Right kidney (tissue), 1 donor: ENCODE measurements around the gene ADPRM.
A peak's percentile ranks its signal among the peaks of the same experiment; 100 is the strongest.
"Not testable (repeated sequence)": the region's sequence is repeated elsewhere in the genome, so short reads cannot be mapped to it uniquely, and the experiment has no call there.

Source experiments
- DNase-seq: peaks from one replicate; pipeline ENCODE4 v3.0.0-alpha.2; 2016

The ADPRM gene

DNA sequence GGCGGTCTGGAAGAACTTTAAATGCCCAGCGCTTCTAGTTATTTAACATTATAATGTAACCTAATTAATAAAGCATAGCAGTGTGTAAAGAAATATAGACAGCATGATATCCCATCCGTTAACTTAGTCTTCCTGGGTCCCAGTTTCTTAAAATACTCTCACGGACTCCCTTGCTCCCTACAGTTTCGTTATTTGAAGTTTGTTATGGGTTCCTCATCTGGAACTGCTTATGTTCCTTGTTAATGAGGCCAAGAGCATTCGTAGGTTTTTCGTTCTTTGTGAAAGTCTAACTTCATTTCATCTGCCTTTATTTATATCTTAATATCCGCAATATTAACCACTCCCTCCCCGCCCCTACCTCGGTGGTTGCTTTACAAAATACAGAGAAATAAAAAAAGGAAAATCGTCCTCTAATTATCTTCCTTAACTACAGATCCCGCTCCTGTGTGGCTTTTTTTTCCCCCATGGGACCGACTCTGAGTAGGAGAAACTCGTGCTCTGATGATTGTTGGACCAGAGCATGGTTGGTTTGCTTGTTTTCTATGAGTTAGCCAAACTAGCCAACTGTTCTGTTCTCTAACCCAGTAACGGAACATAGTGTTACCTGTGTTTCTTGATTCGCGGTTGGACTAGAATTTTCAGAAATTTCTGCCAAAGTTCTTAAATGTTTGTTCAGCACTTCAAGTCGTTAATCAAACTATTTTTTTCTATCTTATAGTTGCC lies 863 bp downstream of the ADPRM start:
- peak; percentile 26 for DNase-seq

DNA sequence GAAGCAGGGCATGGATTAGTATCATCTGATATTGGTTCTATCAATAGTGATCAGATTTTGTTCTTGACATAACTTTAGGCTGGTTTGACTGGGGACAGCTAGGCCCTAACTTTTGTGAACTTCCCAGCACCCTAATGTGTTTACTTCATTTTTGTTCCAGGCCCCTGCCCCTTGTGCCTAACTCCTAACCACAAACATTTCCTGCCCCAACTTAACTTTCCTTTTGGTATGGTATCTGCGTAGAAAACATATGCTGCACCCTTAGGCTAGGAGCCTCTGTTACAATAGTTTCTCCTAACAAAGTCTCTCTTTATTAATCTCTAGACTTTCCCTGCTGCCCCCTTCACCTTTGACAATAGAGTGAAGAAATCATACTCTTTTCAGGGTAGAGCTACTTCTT lies 2.5 kb downstream of the ADPRM start:
- no peak for DNase-seq

DNA sequence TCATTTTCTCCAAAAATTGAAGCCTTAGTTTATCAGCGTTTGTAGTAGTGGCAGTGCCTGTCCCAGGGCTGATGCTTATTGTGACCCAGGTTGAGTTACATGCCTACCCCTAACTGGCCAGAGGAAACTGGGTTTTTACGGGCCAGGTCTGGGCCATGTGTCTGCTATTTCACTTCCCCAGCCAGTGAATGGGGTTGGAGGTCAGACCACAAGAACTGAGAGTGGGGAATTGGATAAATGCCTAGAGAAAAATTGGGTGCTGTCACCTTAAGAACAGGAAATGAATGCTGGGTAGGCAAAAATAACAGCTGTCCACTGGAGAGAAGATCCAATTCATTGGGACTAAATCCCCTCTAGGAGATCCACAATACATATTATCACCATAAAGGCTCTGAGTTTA lies 5.2 kb downstream of the ADPRM start:
- no peak for DNase-seq

DNA sequence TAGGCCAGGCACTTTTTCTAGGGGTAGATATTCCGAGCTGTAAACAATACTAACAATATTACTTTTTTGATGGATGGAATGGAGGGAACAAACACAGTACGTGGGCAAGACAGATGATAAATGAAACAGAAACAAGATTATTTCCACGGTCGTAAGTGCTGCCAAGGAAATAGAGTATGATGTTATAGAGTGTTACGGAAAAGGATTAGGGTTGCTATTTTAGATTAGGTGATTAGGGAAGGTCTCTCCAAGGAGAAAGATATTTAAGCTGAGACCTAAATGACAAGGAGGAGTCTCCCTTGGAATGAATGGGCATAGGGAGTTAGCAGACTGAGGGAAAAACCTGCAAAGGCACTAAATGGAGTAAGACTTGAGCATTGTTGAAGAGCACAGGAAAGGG lies 8.3 kb downstream of the ADPRM start:
- DNase-seq: no peak

DNA sequence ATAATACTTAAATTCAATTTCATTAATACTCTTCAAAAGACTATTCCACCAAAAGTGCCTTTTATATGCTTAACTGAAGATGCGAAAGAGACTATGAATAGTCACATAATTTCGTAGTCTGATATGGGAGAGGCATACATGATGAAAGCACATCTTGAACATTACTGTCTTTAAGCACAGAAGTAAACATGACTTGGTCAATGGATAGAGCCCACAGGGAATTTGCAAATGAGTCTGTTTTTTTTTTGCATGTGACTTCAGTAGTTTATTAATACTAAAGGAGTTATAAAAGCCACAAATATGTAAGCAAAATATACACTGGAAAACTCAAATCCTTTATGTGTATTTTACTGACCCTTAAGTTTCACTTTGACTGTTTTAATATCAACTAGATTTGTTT lies 15.9 kb downstream of the ADPRM start:
- no peak for DNase-seq

GRCh38 chr17:10716218-10716617 lies 18.8 kb downstream of the ADPRM start:
- no peak for DNase-seq

DNA sequence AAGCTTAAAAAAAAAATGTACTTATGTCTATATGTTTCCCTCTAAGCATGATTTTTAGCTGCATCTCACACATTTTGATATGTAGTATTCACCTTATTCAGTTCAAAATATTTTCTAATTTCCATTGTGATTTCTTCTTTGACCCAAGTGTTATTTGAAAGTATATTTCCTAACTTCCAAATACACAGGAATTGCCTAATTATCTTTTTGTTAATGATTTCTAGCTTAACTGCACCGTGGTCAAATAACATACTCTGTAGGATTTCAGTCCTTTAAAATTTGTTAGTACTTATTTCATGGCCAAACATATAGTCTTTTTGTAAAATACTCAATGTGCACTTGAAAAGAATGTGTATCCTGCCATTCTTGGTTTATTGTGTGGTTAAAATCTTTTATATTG lies 21.2 kb downstream of the ADPRM start:
- DNase-seq: no peak

- no peak for DNase-seq
Observed at GRCh38 chr17:10724546-10725195, 27.3 kb downstream of the ADPRM start.

GRCh38 chr17:10725262-10725661 lies 27.9 kb downstream of the ADPRM start:
- no peak for DNase-seq

GRCh38 chr17:10726196-10726595 lies 28.8 kb downstream of the ADPRM start:
- DNase-seq: no peak

- no peak for DNase-seq
Observed at GRCh38 chr17:10727192-10727591, 29.8 kb downstream of the ADPRM start.

- no peak for DNase-seq
Observed at GRCh38 chr17:10728331-10728892, 31.0 kb downstream of the ADPRM start.

DNA sequence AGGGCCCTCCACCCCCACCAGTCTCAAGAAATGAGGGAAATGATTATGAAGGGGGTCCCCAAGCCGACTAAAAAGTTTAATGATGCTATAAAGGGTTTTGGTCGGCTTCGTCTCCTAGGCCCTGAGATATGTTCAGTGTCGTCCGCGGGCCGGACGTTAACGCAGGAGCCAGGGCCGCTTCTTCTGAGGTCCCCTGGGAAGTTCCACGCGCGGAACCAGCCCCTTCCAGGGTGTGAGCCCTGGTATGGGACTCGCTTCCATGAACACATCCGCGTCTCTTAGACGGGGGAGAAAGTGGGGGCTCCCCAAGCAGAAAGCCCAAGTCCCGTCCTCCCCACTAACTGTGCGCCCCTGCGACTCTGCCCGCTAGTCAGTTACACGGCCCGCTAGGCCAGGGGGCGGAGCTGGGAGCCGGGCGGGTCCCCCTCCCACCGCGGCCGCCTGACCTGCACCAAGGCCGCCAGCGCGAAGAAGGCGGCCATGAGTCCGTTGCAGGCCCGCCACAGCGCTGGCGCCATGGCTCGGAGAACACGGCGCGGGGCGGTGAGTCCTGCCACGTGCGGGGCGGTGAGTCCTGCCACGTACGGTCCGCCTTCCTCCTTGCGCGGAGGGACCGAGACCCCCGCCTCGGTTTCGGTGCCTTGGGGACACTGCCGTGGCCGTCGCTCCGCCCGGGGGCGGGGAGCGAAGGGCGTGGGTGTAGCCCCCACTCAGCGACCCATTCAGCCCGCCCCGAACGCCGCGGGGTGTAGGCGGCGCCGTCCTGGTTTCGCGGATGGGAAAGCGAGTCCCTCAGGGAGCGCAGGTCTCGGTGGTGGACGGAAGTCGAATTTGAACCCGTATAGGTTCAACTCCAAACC lies 32.2 kb downstream of the ADPRM start, which contains the start of gene TMEM220:
Gene TMEM220 (minus strand): TSS at position 690 of the 860 bp plus-strand sequence. CDS start 172 bp downstream, at position 518.
- peak; percentile 96 for DNase-seq

DNA sequence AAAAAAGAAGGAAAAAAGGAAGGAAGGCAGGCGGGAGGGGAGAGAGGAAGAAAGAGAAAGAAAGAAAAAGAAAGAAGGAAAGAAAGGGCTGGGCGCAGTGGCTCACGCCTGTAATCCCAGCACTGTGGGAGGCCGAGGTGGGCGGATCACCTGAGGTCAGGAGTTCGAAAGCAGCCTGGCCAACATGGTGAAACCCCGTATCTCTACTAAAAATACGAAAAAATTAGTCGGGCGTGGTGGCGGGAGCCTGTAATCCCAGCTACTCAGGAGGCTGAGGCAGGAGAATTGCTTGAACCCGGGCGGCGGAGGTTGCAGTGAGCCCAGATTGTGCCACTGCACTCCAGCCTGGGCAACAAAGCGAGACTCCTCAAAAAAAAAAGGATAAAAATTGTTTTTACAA lies 32.9 kb downstream of the ADPRM start:
- DNase-seq: not testable (repeated sequence)

- DNase-seq: no peak
Observed at GRCh38 chr17:10731408-10731879, 34.0 kb downstream of the ADPRM start.

DNA sequence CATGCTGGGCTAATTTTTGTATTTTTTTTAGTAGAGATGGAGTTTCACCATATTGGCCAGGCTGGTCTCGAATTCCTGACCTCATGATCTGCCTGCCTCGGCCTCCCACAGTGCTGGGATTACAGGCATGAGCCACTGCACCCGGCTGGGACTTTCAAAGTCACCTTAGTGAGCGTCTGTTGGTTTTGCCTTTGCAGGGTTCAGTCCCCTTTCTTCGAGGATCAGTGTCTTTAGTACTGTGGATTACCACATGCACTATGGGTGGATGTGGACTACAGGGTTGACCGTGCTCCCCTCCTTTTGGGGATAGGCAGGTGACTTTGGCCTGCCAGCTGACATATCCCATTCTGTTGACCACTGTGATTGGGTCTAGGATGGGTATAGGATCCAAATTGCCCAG lies 34.7 kb downstream of the ADPRM start:
- not testable (repeated sequence) for DNase-seq

- no peak for DNase-seq
Observed at GRCh38 chr17:10733666-10734065, 36.3 kb downstream of the ADPRM start.

DNA sequence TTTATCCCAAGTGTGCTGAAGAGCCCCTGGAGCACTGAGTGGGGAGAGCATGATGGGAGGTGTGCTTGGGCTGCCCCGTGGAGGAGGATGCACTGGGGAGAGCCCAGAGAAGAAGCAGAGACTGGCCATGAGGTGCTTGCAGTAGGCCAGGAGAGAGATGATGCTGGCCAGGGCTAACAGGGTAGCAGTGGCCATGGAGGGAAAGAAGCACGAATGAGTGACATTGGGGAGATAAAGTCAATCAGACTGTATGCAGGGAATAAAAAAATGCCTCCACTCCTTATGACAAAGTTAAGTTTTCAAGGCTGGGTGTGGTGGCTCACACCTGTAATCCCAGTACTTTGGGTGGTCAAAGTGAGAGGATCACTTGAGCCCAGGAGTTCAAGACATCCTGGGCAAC lies 37.9 kb downstream of the ADPRM start:
- no peak for DNase-seq

- DNase-seq: no peak
Observed at GRCh38 chr17:10735821-10736220, 38.4 kb downstream of the ADPRM start.

DNA sequence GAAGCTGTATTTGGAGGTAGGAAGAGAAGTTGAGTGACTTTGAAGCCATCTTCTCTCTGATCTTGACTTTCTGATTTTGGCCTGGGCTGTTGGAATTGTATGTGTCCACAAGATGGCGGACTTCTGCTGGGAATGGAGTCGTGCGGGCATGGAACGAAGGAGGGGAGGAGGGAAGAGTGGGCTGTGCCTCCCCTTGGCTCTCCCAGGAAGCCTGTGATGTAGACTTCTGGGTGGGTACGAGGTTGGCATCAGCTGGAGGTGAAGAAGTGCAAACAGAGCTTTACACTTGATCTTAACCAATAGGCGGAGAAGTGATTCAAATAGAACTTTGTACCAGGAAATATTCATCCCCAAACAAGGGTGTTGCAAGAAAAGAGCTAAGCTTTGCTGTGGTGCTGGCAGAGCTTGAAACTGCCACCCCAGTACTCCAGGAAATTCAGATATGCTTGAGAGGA lies 39.8 kb downstream of the ADPRM start:
- peak; percentile 47 for DNase-seq

DNA sequence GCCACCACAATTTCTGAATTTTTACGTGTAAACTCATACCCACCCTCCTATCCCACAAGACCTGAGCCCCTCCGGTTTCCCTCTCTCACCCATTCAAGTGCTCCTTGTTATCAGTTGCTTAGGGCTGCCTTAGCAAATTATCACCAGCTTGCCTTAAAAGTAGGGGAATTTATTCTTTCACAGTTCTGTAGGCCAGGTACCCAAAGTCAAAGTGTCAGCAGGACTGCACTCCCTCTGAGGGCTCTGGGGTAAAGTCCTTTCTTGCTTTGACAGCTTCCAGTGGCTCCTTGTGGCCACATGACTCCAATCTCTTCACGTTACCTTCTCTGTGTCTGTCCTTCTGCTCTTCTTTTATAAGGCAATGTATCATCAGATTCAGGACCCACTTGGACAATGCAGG lies 40.3 kb downstream of the ADPRM start:
- no peak for DNase-seq

DNA sequence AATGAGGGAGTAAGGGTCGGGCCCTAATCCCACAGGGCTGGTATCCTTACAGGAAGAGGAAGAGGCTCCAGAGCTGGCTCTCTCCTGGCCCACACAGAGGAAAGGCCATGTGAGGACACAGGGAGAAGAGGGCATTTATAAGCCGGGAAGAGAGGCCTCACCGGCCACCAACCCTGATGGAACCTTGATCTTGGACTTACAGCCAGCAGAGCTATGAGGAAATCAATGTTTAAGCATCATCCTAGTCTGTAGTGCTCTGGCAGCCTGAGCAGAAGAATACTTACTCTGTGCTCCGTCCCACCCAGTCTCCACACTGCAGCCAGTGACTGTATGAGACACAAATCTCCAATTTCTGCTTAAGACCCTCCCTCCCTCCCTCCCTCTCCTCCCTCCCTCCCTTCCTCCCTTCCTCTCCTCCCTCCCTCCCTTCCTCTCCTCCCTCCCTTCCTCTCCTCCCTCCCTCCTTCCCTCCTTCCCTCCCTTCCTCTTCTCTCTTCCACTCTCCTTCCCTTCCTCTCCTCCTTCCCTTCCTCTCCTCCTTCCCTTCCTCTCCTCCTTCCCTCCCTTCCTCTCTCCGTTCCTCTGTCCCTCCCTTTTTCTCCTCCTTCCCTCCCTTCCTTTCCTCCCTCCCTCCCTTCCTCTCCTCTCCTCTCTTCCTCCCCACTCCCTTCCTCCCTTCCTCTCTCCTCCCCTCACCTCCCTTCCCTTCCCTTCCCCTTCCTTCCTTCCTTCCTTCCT lies 41.3 kb downstream of the ADPRM start:
- no peak for DNase-seq
